ENCODE data around the gene TDRD15. TPM values are rescaled to one million over a fixed set of nuclear protein-coding genes. Genes with fewer than 3 reads are reported as not detected.

TDRD15 gene
- total and polyA plus RNA-seq, 2 of the 13 experiments (the other 11 are each of a cell fraction or from before 2014, with no cell fraction given), result 0.12 to 0.29 TPM

GRCh38 chr2:21155365-21156136 lies 31.8 kb downstream of the TDRD15 start (continued):
- peak; percentile 94 for TF ChIP-seq GFI1 (CRISPR knock-in tag; IDR thresholded peaks at IDR 0.05; ENCODE audit: borderline replicate concordance)
- TF ChIP-seq JUNB (CRISPR knock-in tag; IDR thresholded peaks at IDR 0.05; ENCODE audit: borderline replicate concordance), result no peak
- TF ChIP-seq EEA1 (CRISPR knock-in tag; IDR thresholded peaks at IDR 0.05; ENCODE audit: borderline replicate concordance), result no peak
- no peak for TF ChIP-seq SKI (IDR thresholded peaks at IDR 0.05; ENCODE audit: partially characterized antibody)
- no peak for TF ChIP-seq ZBTB8A (CRISPR knock-in tag; IDR thresholded peaks at IDR 0.05; ENCODE audit: borderline replicate concordance, low read depth)
- peak; percentile 72 for TF ChIP-seq HNF4G (IDR thresholded peaks at IDR 0.05; ENCODE audit: borderline replicate concordance, low read depth, low read length)
- TF ChIP-seq HNF4G (CRISPR knock-in tag; IDR thresholded peaks at IDR 0.05; ENCODE audit: borderline replicate concordance, low read depth), result no peak
- no peak for TF ChIP-seq THAP7 (CRISPR knock-in tag; IDR thresholded peaks at IDR 0.05)
- no peak for TF ChIP-seq ZNF543 (CRISPR knock-in tag; IDR thresholded peaks at IDR 0.05)
- TF ChIP-seq HDAC1 (CRISPR knock-in tag; IDR thresholded peaks at IDR 0.05), result peak; percentile 63
- no peak for TF ChIP-seq ZNF777 (CRISPR knock-in tag; IDR thresholded peaks at IDR 0.05)
- TF ChIP-seq HCFC1 (IDR thresholded peaks at IDR 0.05; ENCODE audit: low read depth, low read length), result no peak
- TF ChIP-seq SMARCC2 (IDR thresholded peaks at IDR 0.05), result no peak
- TF ChIP-seq NBN (conservative IDR thresholded peaks at IDR 0.05), result no peak
- peak; percentile 52; the same call in 1 of the 2 replicates for TF ChIP-seq ARNTL (CRISPR knock-in tag; IDR thresholded peaks at IDR 0.05)
- no peak for TF ChIP-seq XRCC5 (optimal IDR thresholded peaks at IDR 0.05; ENCODE audit: low read length)
- peak; percentile 35; the same call in 1 of the 2 replicates for TF ChIP-seq ZBTB25 (CRISPR knock-in tag; IDR thresholded peaks at IDR 0.05)
- TF ChIP-seq GMEB1 (CRISPR knock-in tag; IDR thresholded peaks at IDR 0.05; ENCODE audit: borderline replicate concordance), result peak; percentile 45; the same call in 1 of the 2 replicates
- no peak for TF ChIP-seq HIVEP1 (CRISPR knock-in tag; IDR thresholded peaks at IDR 0.05)
- TF ChIP-seq KAT2B (IDR thresholded peaks at IDR 0.05; ENCODE audit: borderline replicate concordance, low read depth, low read length), result no peak
- no peak for TF ChIP-seq CBFB (CRISPR knock-in tag; IDR thresholded peaks at IDR 0.05)
- no peak for TF ChIP-seq NONO (IDR thresholded peaks at IDR 0.05)
- TF ChIP-seq NONO (CRISPR knock-in tag; conservative IDR thresholded peaks at IDR 0.05), result peak; percentile 62
- 0 out of 2 replicates have a peak, but pooled peaks have one; percentile 38 for TF ChIP-seq KAT8 (CRISPR knock-in tag; IDR thresholded peaks at IDR 0.05)
- TF ChIP-seq MXI1 (IDR thresholded peaks at IDR 0.05; ENCODE audit: borderline replicate concordance, low read depth, low read length), result no peak

All from HepG2 (cell line).